Measurements from ENCODE around the gene FHOD3.

GRCh38 chr18:36288689-36289088 is 8.8 kb upstream of the FHOD3 start:
- TF ChIP-seq CTCF (IDR thresholded peaks at IDR 0.05) (no peak), EP300 (IDR thresholded peaks at IDR 0.05) (no peak)

Measured in esophagus muscularis mucosa (tissue), 3 donors.